ENCODE measurements around the gene ATP6V1E1. TPM values are rescaled to one million over a fixed set of nuclear protein-coding genes. Genes with fewer than 3 reads are reported as not detected.
A peak's percentile ranks its signal among the peaks of the same experiment; 100 is the strongest.

The ATP6V1E1 gene
- total and polyA plus RNA-seq, 9 of the 15 experiments (the other 6 are each of a cell fraction or from before 2014, with no cell fraction given): 122 to 249 (median 179) TPM

GRCh38 chr22:17634696-17635095 is 6.1 kb upstream of the ATP6V1E1 start:
- H3K9me1 ChIP-seq (ENCODE audit: control insufficient read depth, insufficient read depth, low read length): no peaks in the 10 kb centered on the region
- ChIA-PET POLR2A (interaction anchor here (1.2 kb wide), 1 partner anchor 79 kb away, joined by 4 read pairs; no protein-coding TSS in a partner anchor), CTCF (ENCODE audit: low intra/inter-chr PET ratio) (no interaction called here)
- H3K4me3 ChIP-seq: no peak overlapping the region
- no peaks in the 10 kb centered on the region for H3K36me3 ChIP-seq (ENCODE audit: control insufficient read depth, insufficient read depth, low read length)
- H3K9me3 ChIP-seq (replicated peaks; ENCODE audit: control insufficient read depth, insufficient read depth, low read depth, low read length): no peaks in the 10 kb centered on the region
- intact Hi-C loops (cut with micrococcal nuclease): loop anchor here (5.0 kb wide), 1 partner anchor 153 kb away; no protein-coding TSS in a partner anchor
- H3K27me3 ChIP-seq (ENCODE audit: control insufficient read depth in 2 of 2, insufficient read depth in 2 of 2, low read length in 2 of 2): no peaks in the 10 kb centered on the region
- no peak for FAIRE-seq
- H3K4me2 ChIP-seq (ENCODE audit: insufficient read depth, low read length): no peak overlapping the region
- ATAC-seq: no peak
- H3K79me2 ChIP-seq (ENCODE audit: control insufficient read depth, insufficient read depth, low read length): peaks cover 26% of the 10 kb centered on the region
- in situ Hi-C loops (cut with MboI): no loop called here
- DNase-seq (ENCODE audit: extremely low read depth in 1 of 4, low spot score in 3 of 4): peak in 1 of 4 experiments; percentile 49
- 76% methylated on average over 3 of the region's 3 CpGs for WGBS (ENCODE audit: insufficient coverage, low coverage, missing lambda C conversion rate)
- H2AFZ ChIP-seq (ENCODE audit: low read depth, low read length): peak overlapping the region; percentile 83; the same call in 1 of the 2 replicates
- no TSS peak for BruUV-seq (replicated peaks)
- peaks cover 28 to 37% of the 10 kb centered on the region in 2 experiments for H3K4me1 ChIP-seq (replicated peaks in 1 of 2; ENCODE audit: control insufficient read depth in 2 of 2, insufficient read depth in 2 of 2, low read length in 2 of 2)
- H4K20me1 ChIP-seq (replicated peaks; ENCODE audit: control insufficient read depth, insufficient read depth, low read length): no peaks in the 10 kb centered on the region
- H3K27ac ChIP-seq (ENCODE audit: extremely low read depth, low read depth, low read length): peak overlapping the region; percentile 91; the same call in 2 of the 3 replicates
- peak overlapping the region; percentile 6 to 70; a peak in 2 of 4 replicates for H3K9ac ChIP-seq (ENCODE audit: insufficient read depth in 1 of 2, low read depth in 2 of 2, low read length in 2 of 2)
- TF ChIP-seq HNRNPK (IDR thresholded peaks at IDR 0.05; ENCODE audit: low read depth, low read length, poor library complexity, severe bottlenecking) (no peak), ZNF316 (IDR thresholded peaks at IDR 0.05) (no peak), SMARCA4 (IDR thresholded peaks at IDR 0.05) (0 out of 2 replicates have a peak, but pooled peaks have one; percentile 40), JUND (IDR thresholded peaks at IDR 0.05; ENCODE audit: borderline replicate concordance, low read depth, low read length) (peak; percentile 10; the same call in 1 of the 2 replicates), JUND (tag; IDR thresholded peaks at IDR 0.05; ENCODE audit: borderline replicate concordance, low read depth, low read length) (no peak), SIRT6 (IDR thresholded peaks at IDR 0.05; ENCODE audit: low read depth, low read length) (no peak), PURB (CRISPR knock-in tag; IDR thresholded peaks at IDR 0.05; ENCODE audit: low read depth) (no peak), ZNF12 (CRISPR knock-in tag; IDR thresholded peaks at IDR 0.05) (no peak), ATF3 (IDR thresholded peaks at IDR 0.05) (peak; percentile 50), ATF3 (CRISPR knock-in tag; conservative IDR thresholded peaks at IDR 0.05) (no peak), SIN3B (IDR thresholded peaks at IDR 0.05; ENCODE audit: low read depth) (no peak), STAT5A (IDR thresholded peaks at IDR 0.05; ENCODE audit: borderline replicate concordance, low read length) (no peak), ZFPM2 (CRISPR knock-in tag; IDR thresholded peaks at IDR 0.05) (no peak), NFYB (IDR thresholded peaks at IDR 0.05; ENCODE audit: extremely low read depth, insufficient read length) (no peak), ZNF780A (CRISPR knock-in tag; IDR thresholded peaks at IDR 0.05) (no peak), DDX20 (tag; IDR thresholded peaks at IDR 0.05; ENCODE audit: low read depth) (no peak), ZNF639 (CRISPR knock-in tag; conservative IDR thresholded peaks at IDR 0.05 in 1 of 2, IDR thresholded peaks at IDR 0.05 in 1 of 2) (0 out of 4 replicates have a peak, but pooled peaks of 1 of the 2 experiments have one; percentile 29), FOSL1 (tag; conservative IDR thresholded peaks at IDR 0.05) (peak; percentile 54), CBX2 (IDR thresholded peaks at IDR 0.05; ENCODE audit: insufficient read depth, low read length, poor library complexity, severe bottlenecking) (no peak), KDM1A (IDR thresholded peaks at IDR 0.05) (no peak), EHMT2 (IDR thresholded peaks at IDR 0.05) (0 out of 2 replicates have a peak, but pooled peaks have one; percentile 19), JUN (IDR thresholded peaks at IDR 0.05; ENCODE audit: borderline replicate concordance, low read depth, low read length) (peak; percentile 37; the same call in 1 of the 2 replicates), JUN (CRISPR knock-in tag; IDR thresholded peaks at IDR 0.05; ENCODE audit: borderline replicate concordance) (no peak)
